K562 (cell line): ENCODE measurements around the gene ZNF609. TPM values are rescaled to one million over a fixed set of nuclear protein-coding genes. Genes with fewer than 3 reads are reported as not detected.

Experiments used
- ADNP ChIP-seq: fragments of 200-800 bp; sonication (Bioruptor generic); IDR thresholded peaks from 2 replicates; pipeline ENCODE4 v1.6.1; 2016; ENCODE audit warnings: missing genetic modification characterization, missing compliant biosample characterization
- AFF1 ChIP-seq, 2 experiments: fragments of 450-650 bp; IDR thresholded peaks; 2 replicates each; pipeline ENCODE4 v1.6.1; 2018; ENCODE audit warnings: mild to moderate bottlenecking in 2 of 2, low read depth in 1 of 2; ENCODE audit not compliant: partially characterized antibody in 2 of 2
- ETV5 ChIP-seq: sonication (generic); formaldehyde crosslinking; IDR thresholded peaks from 2 replicates; pipeline ENCODE4 v1.4.0; 2020; ENCODE audit warnings: low read depth, mild to moderate bottlenecking, missing genetic modification reagents
- HIVEP1 ChIP-seq: fragments of 250-450 bp; sonication (Bioruptor Pico); IDR thresholded peaks from 2 replicates; pipeline ENCODE4 v1.4.0; 2020; ENCODE audit warnings: mild to moderate bottlenecking
- NELFE ChIP-seq: IDR thresholded peaks from 2 replicates; pipeline ENCODE4 v1.6.1; 2011; ENCODE audit warnings: mild to moderate bottlenecking; ENCODE audit not compliant: insufficient read depth, insufficient read length
- PHF8 ChIP-seq: fragments of 200-600 bp; sonication (generic); IDR thresholded peaks from 2 replicates; pipeline ENCODE4 v1.6.1; 2012; ENCODE audit warnings: mixed run types, mild to moderate bottlenecking, inconsistent platforms, low read length, moderate library complexity, borderline replicate concordance
- RFX5 ChIP-seq: IDR thresholded peaks from 2 replicates; pipeline ENCODE4 v1.6.1; 2011; ENCODE audit warnings: low read depth, mild to moderate bottlenecking, improper control_type of control experiment, low read length
- SNRNP70 ChIP-seq: fragments of 200-400 bp; formaldehyde crosslinking; optimal IDR thresholded peaks from 2 replicates; pipeline ENCODE3; 2017; ENCODE audit warnings: low read depth, low read length
- SP1 ChIP-seq: sonication (generic); formaldehyde crosslinking; IDR thresholded peaks from 2 replicates; pipeline ENCODE4 v1.8.1; 2022; ENCODE audit warnings: mild to moderate bottlenecking, missing genetic modification reagents
- TBP ChIP-seq: optimal IDR thresholded peaks from 2 replicates; pipeline ENCODE3; 2011; ENCODE audit warnings: low read depth, low read length, improper control_type of control experiment
- THAP12 ChIP-seq: fragments of 250-450 bp; sonication (Bioruptor Pico); IDR thresholded peaks from 2 replicates; pipeline ENCODE4 v1.9.0; 2021; ENCODE audit warnings: mild to moderate bottlenecking, inconsistent platforms
- ZNF239 ChIP-seq: fragments of 250-450 bp; sonication (Bioruptor Pico); IDR thresholded peaks from 2 replicates; pipeline ENCODE4 v1.4.0; 2020; ENCODE audit warnings: mild to moderate bottlenecking
- ZNF277 ChIP-seq: fragments of 250-450 bp; sonication (Bioruptor Pico); IDR thresholded peaks from 2 replicates; pipeline ENCODE4 v1.8.0; 2022; ENCODE audit warnings: inconsistent platforms, mild to moderate bottlenecking, moderate library complexity, borderline replicate concordance
- ZNF518B ChIP-seq: fragments of 250-450 bp; sonication (Bioruptor Pico); IDR thresholded peaks from 2 replicates; pipeline ENCODE4 v1.5.0; 2021; ENCODE audit warnings: mild to moderate bottlenecking, moderate library complexity
- ZNF76 ChIP-seq: fragments of 250-450 bp; sonication (Bioruptor Pico); IDR thresholded peaks from 2 replicates; pipeline ENCODE4 v1.4.0; 2020; ENCODE audit warnings: mild to moderate bottlenecking, moderate library complexity, borderline replicate concordance
- polyA plus RNA-seq, 8 experiments: library from polyadenylated mRNA; depleted of rRNA in 4 of 8; stranded (reverse) in 5 of 8; unstranded in 3 of 8; fragments of >200 nt; fragmentation: Nextera tagmentation in 2 of 8; fragmentation: Illumina TruSeq in 1 of 8; extraction: Ambion mirVana in 2 of 8; extraction: Trizol in 1 of 8; gene quantifications; 2 replicates each; pipeline versions ENCODE4 v1.2.1 to v1.2.3, GENCODE V29; 2011 to 2014; ENCODE audit warnings: inconsistent platforms in 1 of 8, missing spikeins in 1 of 8
- total RNA-seq, 7 experiments: library from RNA; depleted of rRNA in 6 of 7; stranded (reverse); fragments of >200 nt in 6 of 7; fragmentation: Illumina TruSeq in 2 of 7; extraction: Trizol in 2 of 7; gene quantifications; 2 replicates each; pipeline versions ENCODE4 v1.2.1 to v1.2.3, GENCODE V29; 2011 to 2021; ENCODE audit warnings: low replicate concordance in 1 of 7

Gene ZNF609
- total and polyA plus RNA-seq, 9 of the 15 experiments (the other 6 are each of a cell fraction or from before 2014, with no cell fraction given), result 3.0 to 38.7 (median 17.8) TPM

GRCh38 chr15:64515825-64516224, 55.4 kb downstream of the ZNF609 start (continued):
- TF ChIP-seq THAP12 (CRISPR knock-in tag) (no peak), NELFE (no peak), RFX5 (no peak), AFF1 (IDR thresholded peaks at IDR 0.05; ENCODE audit: low read depth in 1 of 2, partially characterized antibody in 2 of 2) (no peak), ETV5 (CRISPR knock-in tag) (no peak), ZNF518B (no peak), TBP (no peak), ZNF76 (no peak), PHF8 (no peak), ADNP (tag) (no peak), SNRNP70 (no peak), SP1 (CRISPR knock-in tag) (no peak), HIVEP1 (no peak), ZNF277 (CRISPR knock-in tag) (no peak), ZNF239 (CRISPR knock-in tag) (no peak)
